Measurements from ENCODE around the gene ARHGAP18. TPM values are rescaled to one million over a fixed set of nuclear protein-coding genes. Genes with fewer than 3 reads are reported as not detected.
A peak's percentile ranks its signal among the peaks of the same experiment; 100 is the strongest.

ARHGAP18 gene
- total and polyA plus RNA-seq, 2 experiments from 2014 or later = 4.3 to 5.0 TPM

DNA sequence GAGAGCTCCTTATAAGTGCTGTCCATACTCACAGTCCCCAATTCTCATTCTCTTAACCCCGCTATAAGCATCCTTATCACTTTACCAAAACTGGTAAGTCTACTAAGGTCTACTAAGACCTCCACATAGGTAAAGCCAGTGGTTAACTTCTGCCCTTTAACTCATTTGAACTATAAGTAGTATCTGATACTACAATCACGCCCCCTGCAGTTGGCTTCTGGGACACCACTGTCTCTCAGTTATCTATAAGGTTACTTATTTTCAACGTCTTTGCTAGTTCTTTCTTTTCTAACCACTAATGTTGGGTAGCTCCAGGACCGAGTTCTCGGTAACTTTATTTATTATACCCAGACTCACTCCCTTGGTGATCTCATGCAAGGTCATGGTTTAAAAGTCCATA, 142.6 kb downstream of the ARHGAP18 start:
- H3K9me2 ChIP-seq (ENCODE audit: insufficient read depth) = no peaks in the 10 kb centered on the region
- H3K4me1 ChIP-seq (ENCODE audit: insufficient read depth) = no peaks in the 10 kb centered on the region
- H3K4me3 ChIP-seq = no peak overlapping the region
- H3F3A ChIP-seq (replicated peaks; ENCODE audit: low read depth) = no peaks in the 10 kb centered on the region
- no peaks in the 10 kb centered on the region for H3K79me2 ChIP-seq (replicated peaks; ENCODE audit: insufficient read depth)
- peaks cover 18% of the 10 kb centered on the region; the same call in 2 of the 3 replicates for H3K9me3 Mint-ChIP-seq
- no peak overlapping the region for H2AFZ ChIP-seq
- TF ChIP-seq, protein P1, sequence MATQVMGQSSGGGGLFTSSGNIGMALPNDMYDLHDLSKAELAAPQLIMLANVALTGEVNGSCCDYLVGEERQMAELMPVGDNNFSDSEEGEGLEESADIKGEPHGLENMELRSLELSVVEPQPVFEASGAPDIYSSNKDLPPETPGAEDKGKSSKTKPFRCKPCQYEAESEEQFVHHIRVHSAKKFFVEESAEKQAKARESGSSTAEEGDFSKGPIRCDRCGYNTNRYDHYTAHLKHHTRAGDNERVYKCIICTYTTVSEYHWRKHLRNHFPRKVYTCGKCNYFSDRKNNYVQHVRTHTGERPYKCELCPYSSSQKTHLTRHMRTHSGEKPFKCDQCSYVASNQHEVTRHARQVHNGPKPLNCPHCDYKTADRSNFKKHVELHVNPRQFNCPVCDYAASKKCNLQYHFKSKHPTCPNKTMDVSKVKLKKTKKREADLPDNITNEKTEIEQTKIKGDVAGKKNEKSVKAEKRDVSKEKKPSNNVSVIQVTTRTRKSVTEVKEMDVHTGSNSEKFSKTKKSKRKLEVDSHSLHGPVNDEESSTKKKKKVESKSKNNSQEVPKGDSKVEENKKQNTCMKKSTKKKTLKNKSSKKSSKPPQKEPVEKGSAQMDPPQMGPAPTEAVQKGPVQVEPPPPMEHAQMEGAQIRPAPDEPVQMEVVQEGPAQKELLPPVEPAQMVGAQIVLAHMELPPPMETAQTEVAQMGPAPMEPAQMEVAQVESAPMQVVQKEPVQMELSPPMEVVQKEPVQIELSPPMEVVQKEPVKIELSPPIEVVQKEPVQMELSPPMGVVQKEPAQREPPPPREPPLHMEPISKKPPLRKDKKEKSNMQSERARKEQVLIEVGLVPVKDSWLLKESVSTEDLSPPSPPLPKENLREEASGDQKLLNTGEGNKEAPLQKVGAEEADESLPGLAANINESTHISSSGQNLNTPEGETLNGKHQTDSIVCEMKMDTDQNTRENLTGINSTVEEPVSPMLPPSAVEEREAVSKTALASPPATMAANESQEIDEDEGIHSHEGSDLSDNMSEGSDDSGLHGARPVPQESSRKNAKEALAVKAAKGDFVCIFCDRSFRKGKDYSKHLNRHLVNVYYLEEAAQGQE (IDR thresholded peaks at IDR 0.05; ENCODE audit: unreplicated experiment) = no peak
- TF ChIP-seq, protein P2, sequence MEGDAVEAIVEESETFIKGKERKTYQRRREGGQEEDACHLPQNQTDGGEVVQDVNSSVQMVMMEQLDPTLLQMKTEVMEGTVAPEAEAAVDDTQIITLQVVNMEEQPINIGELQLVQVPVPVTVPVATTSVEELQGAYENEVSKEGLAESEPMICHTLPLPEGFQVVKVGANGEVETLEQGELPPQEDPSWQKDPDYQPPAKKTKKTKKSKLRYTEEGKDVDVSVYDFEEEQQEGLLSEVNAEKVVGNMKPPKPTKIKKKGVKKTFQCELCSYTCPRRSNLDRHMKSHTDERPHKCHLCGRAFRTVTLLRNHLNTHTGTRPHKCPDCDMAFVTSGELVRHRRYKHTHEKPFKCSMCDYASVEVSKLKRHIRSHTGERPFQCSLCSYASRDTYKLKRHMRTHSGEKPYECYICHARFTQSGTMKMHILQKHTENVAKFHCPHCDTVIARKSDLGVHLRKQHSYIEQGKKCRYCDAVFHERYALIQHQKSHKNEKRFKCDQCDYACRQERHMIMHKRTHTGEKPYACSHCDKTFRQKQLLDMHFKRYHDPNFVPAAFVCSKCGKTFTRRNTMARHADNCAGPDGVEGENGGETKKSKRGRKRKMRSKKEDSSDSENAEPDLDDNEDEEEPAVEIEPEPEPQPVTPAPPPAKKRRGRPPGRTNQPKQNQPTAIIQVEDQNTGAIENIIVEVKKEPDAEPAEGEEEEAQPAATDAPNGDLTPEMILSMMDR (conservative IDR thresholded peaks at IDR 0.05; ENCODE audit: low read depth in 2 of 2) = peak; percentile 76 to 82
- H3K4me3 Mint-ChIP-seq = no peak overlapping the region
- H3K27me3 Mint-ChIP-seq (ENCODE audit: insufficient read depth, low read depth, poor library complexity) = peaks cover 2% of the 10 kb centered on the region
- no peak overlapping the region for H3K4me2 ChIP-seq
- H3K27ac Mint-ChIP-seq = no peak overlapping the region
- DNase-seq (ENCODE audit: low spot score) = peak; percentile 87
- no peaks in the 10 kb centered on the region for H3K36me3 Mint-ChIP-seq (ENCODE audit: low read depth)
- H4K20me1 ChIP-seq (replicated peaks; ENCODE audit: insufficient read depth) = no peaks in the 10 kb centered on the region
- H3K36me3 ChIP-seq (ENCODE audit: insufficient read depth) = no peaks in the 10 kb centered on the region
- ATAC-seq = peak; percentile 84
- no peaks in the 10 kb centered on the region; the same call in 2 of the 3 replicates for H3K4me1 Mint-ChIP-seq
- H3K27ac ChIP-seq (ENCODE audit: low read depth) = no peak overlapping the region
- H3K27me3 ChIP-seq (ENCODE audit: insufficient read depth) = no peaks in the 10 kb centered on the region

DNA sequence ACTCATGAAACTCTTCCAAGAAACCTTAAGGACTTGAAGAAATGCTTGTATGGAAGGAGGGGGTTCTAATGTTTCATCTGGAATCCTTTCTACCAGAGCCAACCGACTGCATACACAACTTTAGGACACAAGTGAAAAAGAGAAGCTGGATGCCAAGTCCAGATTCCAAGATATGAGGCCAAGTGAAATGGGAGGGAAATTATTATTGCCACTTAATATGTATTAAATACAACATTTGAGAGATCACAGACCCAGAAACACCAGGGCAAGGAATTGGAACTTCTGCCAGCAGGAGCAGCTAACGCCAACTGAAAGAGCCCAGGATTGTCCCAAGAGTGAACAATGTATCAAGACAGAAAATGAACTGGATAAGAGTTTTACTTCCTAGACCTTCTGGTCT, 144.2 kb downstream of the ARHGAP18 start:
- Mint-ChIP-seq H3K4me1 (no peaks in the 10 kb centered on the region; the same call in 2 of the 3 replicates), H3K27ac (no peak overlapping the region), H3K9me3 (peaks cover 9% of the 10 kb centered on the region; the same call in 2 of the 3 replicates), H3K27me3 (ENCODE audit: insufficient read depth, low read depth, poor library complexity) (no peaks in the 10 kb centered on the region), H3K36me3 (ENCODE audit: low read depth) (no peaks in the 10 kb centered on the region), H3K4me3 (no peak overlapping the region)
- Histone ChIP-seq H3K79me2 (replicated peaks; ENCODE audit: insufficient read depth) (no peaks in the 10 kb centered on the region), H3K27ac (ENCODE audit: low read depth) (no peak overlapping the region), H4K20me1 (replicated peaks; ENCODE audit: insufficient read depth) (no peaks in the 10 kb centered on the region), H3F3A (replicated peaks; ENCODE audit: low read depth) (no peaks in the 10 kb centered on the region), H3K4me1 (ENCODE audit: insufficient read depth) (no peaks in the 10 kb centered on the region), H3K4me3 (no peak overlapping the region), H2AFZ (no peak overlapping the region), H3K36me3 (ENCODE audit: insufficient read depth) (no peaks in the 10 kb centered on the region), H3K27me3 (ENCODE audit: insufficient read depth) (no peaks in the 10 kb centered on the region), H3K9me2 (ENCODE audit: insufficient read depth) (no peaks in the 10 kb centered on the region), H3K4me2 (no peak overlapping the region)
- DNase-seq (ENCODE audit: low spot score) = no peak
- no peak for TF ChIP-seq EZH2phosphoT487 (IDR thresholded peaks at IDR 0.05; ENCODE audit: unreplicated experiment)
- TF ChIP-seq, protein P3, sequence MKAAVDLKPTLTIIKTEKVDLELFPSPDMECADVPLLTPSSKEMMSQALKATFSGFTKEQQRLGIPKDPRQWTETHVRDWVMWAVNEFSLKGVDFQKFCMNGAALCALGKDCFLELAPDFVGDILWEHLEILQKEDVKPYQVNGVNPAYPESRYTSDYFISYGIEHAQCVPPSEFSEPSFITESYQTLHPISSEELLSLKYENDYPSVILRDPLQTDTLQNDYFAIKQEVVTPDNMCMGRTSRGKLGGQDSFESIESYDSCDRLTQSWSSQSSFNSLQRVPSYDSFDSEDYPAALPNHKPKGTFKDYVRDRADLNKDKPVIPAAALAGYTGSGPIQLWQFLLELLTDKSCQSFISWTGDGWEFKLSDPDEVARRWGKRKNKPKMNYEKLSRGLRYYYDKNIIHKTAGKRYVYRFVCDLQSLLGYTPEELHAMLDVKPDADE (IDR thresholded peaks at IDR 0.05) = no peak
- TF ChIP-seq NANOG (IDR thresholded peaks at IDR 0.05; ENCODE audit: borderline replicate concordance) = no peak
- no peak for TF ChIP-seq JUNB (IDR thresholded peaks at IDR 0.05; ENCODE audit: unreplicated experiment)
- TF ChIP-seq, protein P1 (IDR thresholded peaks at IDR 0.05; ENCODE audit: unreplicated experiment) = no peak
- TF ChIP-seq POLR2AphosphoS5 (IDR thresholded peaks at IDR 0.05; ENCODE audit: low read depth) = no peak
- TF ChIP-seq CREB1 (CRISPR knock-in tag; IDR thresholded peaks at IDR 0.05; ENCODE audit: low read depth) = no peak
- no peak for ATAC-seq
